ENCODE results near the gene CNTNAP5.

Gene CNTNAP5

DNA sequence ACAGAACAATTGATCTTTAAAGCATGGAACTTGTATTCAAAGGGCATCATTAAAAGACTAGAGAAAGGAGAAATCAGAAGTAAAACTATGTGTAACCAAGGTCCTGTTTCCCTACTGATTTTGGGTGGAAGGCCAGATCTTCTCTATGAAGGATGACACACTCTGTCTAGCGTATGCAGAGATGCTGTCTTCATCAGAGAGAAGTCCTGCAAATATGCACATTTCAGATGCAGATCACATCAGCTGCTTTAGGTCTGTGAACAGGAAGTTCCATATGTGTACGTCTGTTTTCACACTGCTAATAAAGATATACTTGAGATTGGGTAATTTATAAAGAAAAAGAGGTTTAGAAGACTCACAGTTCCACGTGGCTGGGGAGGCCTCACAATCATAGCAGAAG, 857.3 kb downstream of the CNTNAP5 start:
- DNase-seq (ENCODE audit: low read depth in 2 of 3, low spot score in 1 of 3) = no peak

DNA sequence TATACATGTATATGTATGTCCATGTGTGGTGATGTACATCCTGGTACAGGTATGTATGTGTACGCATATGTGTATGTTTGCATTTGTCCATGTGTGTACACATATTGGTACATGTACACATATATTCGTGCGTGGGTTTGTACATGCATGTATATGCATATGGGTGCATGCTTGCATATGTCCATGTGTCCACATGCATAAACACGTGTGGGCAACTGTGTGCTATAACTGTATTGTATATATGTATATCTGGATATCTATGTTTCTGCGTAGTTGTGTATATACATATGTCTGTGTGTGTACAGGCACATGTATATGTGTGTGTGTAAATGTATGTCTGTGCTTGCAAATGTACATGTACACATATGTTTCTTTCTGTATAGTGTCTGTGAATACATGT, 858.5 kb downstream of the CNTNAP5 start:
- DNase-seq (ENCODE audit: low read depth in 2 of 3, low spot score in 1 of 3) = no peak

DNA sequence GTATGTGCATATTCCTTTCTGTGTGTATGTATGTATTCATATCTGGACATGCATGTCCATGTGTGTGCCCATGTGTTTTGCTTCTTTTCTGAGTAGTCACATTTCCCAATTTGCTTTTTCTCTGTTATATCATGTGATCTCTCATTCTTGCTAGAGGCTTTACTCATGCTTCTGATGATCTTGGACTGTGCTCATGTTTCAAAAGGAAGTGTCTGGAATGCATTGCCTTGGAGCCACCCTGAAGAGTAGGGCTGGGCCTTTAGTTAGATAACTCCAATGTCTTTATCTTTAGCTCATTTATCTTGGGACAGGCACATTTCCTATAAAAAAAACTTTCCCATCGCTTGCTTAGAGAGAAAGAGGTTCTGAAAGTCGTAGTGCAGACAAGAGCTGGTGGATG, 859.2 kb downstream of the CNTNAP5 start:
- DNase-seq (ENCODE audit: low read depth in 2 of 3, low spot score in 1 of 3) = no peak

DNA sequence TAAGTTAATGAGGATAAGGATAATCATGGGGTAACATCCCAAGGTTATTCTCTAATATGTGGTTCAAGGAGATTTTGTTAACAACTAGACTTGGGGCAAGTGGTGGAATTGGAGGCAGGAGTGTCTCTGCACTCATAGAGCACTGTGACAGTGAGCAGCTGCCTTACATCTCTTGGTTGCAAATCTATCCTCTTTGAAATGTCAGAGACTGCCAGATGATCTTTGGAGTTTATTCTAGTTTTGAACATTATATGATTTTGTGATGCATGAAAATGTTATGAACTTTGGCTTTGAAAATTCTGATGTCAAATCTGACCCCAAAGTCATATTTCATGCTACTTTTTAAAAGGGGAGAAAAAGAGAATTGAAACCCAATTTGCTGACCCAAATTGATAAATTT, 861.1 kb downstream of the CNTNAP5 start:
- no peak for DNase-seq (ENCODE audit: low read depth in 2 of 3, low spot score in 1 of 3)

DNA sequence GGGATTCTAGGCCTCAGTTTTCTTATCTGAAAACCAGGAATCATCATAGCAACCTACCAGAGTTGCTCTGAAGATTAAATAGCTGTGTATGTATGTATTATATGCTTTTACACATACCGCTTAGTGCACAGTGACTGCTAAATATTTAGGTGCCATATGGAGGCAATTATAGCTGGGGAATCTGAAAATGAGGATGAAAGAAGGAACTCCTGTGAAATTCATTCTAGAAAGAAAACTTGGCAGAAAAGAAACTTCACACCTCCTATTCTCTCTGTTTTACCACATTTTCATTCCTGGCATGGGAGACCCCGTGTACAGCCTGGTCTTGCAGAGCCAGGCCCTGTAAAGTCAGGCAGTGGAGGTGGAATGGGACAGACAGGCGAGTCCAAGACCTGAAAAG, 862.4 kb downstream of the CNTNAP5 start:
- no peak for DNase-seq (ENCODE audit: low read depth in 2 of 3, low spot score in 1 of 3)

DNA sequence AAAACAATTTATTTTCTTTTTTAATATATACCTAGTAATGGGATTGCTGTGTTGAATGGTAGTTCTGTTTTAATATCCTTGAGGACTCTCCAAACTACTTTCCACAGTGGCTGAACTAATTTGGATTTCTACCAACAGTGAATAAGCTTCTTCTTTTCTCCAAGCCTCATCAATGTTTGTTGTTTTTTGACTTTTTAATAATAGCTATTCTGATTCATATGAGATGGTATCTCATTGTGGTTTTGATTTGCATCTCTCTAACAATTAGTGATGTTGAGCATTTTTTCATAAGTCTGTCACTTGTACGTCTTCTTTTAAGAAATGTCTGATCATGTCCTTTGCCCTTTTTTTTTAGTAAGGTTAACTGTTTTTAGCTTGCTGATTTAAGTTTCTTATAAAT, 863.3 kb downstream of the CNTNAP5 start:
- no peak for DNase-seq (ENCODE audit: low read depth in 2 of 3, low spot score in 1 of 3)

DNA sequence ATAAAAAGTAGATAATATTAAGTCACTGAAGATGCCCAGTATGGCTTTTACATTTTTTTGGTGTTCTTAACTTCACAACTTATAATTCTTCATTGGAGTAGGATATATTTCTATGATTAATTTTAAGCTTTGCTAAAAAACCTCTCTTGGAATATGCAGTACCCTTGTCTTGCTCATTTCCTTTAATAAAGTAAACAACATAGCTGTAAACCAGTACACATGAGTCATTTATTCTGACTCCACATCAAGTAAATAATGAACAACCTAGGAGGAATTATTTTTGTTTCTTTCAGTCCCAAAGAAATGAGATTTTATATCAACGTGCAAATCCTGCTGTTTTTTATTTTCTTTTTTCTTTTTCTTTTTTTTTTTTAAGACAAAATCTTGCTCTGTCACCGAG, 869.1 kb downstream of the CNTNAP5 start:
- DNase-seq (ENCODE audit: low read depth in 2 of 3, low spot score in 1 of 3) = no peak

DNA sequence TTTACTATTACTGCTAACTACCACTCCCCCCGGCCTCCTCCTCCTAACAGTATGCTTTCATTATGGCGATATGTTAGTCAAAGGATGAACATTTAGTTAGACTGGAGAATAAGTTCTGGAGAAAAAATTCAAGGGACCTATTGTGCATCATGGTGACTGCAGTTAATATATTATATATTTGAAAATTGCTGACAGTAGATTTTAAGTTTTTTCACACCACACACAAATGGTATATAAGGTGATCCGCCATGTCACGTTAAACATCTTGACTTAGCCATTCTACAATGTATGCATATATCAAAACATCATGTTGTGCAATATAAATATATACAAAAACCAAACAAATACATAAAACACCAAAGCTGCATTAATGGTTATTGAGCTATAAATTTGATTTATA, 873.7 kb downstream of the CNTNAP5 start:
- no peak for DNase-seq (ENCODE audit: low read depth in 2 of 3, low spot score in 1 of 3)

DNA sequence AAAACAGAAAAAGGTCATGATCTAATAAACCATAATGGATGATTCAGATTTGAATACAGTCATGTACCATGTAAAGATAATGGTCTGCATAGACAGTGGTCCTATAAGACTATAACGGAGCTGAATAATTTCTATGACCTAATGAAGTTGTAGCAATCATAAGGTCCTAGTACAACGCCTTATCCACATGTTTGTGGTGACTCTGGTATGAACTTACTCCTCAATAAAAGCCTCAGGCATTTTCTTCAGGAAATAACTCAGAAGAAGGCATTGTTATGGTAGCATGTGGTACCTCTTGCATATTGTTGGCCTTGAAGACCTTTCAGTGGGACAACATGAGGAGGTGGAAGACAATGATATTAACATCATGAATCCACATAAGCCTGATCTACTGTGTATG, 883.3 kb downstream of the CNTNAP5 start:
- DNase-seq (ENCODE audit: low read depth in 2 of 3, low spot score in 1 of 3) = no peak

DNA sequence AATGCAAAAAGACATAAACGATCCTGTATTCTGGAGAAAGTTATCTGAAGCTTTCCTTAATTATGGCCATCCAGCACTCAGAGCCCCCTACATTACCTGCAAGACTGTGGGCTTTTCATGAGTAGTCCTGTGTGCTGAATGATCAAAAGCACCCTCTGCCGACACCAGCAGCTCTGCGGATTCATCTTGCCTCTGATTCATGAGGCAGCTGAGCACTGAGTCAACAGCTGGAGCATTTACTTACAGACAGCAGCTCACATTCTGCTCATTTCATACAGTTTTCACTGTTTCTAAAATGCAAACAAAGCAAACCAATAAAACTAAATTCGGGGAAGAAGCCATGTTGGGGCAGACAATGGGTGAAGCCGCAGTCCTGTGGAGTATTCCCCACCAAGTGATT, 886.5 kb downstream of the CNTNAP5 start:
- DNase-seq (ENCODE audit: low read depth in 2 of 3, low spot score in 1 of 3) = no peak

DNA sequence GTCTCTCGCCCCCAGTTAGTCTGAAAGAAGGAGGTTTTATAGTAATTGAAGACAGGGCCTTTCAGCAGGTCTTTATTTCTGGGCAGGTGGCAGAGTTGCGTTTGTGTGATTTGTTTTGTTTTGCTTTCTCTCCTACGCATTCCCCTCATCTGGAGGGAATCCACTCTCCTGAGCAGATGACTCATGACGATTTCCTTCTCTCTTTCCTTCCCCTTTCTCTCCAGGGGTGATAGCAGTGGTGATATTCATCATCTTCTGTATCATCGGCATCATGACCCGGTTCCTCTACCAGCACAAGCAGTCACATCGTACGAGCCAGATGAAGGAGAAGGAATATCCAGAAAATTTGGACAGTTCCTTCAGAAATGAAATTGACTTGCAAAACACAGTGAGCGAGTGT, 888.8 kb downstream of the CNTNAP5 start:
- DNase-seq (ENCODE audit: low read depth in 2 of 3, low spot score in 1 of 3) = no peak

DNA sequence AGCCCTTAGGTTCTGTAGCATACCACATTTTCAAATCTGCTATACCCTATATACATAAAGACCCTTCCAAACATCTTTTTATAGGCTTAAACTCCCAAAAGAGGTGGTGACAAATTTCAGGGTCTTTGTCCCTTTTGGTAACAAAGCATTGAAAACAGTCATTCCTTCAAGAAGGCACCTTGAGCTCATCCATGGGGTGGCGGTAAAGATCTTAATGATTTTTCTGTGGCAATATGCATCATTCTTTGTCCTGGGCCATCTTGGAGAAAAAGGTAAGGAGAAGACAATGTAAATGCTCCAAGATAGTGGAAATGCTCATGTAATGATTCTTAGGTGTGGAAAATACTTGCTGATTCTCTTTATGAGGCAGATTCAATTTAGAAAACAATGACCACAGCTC, 890.5 kb downstream of the CNTNAP5 start:
- DNase-seq (ENCODE audit: low read depth in 2 of 3, low spot score in 1 of 3) = no peak

DNA sequence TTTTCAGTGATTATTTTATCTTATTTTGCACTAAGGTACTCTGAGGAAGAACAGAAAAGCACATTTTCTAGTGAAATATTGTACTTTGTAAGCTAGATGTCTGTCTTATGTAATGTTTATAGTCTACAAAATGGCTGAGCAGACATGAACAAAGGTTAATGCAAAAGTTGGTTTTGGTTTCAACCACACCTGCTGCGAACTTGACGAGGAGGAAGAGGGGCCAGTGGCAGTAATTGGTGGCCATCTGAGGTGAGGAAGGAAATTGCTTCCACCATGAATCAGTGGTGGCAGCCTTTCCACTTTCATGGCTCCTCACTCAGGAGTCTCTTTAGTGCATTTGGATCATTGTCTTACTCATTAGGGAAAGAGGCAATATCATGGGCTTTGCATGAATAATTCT, 894.2 kb downstream of the CNTNAP5 start:
- no peak for DNase-seq (ENCODE audit: low read depth in 2 of 3, low spot score in 1 of 3)

DNA sequence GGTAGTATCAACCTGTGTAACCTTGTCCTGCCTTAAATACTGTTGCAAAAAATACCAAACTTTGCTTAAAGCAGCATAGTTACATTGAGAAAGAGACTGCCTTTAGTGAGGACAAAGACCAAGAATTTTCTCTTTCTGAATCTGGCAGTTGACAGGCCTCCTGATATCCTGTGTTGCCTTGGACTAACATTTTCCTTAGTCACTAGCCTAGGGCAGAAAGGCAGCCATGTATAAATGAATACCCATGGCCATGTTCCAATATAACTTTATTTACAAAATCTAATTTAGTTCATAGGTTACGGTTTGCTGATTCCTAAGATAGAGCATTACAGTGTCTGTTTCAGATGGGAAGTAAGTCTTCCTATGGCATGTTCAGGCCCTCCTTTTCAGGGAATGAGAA, 895.4 kb downstream of the CNTNAP5 start:
- DNase-seq (ENCODE audit: low read depth in 2 of 3, low spot score in 1 of 3) = no peak

DNA sequence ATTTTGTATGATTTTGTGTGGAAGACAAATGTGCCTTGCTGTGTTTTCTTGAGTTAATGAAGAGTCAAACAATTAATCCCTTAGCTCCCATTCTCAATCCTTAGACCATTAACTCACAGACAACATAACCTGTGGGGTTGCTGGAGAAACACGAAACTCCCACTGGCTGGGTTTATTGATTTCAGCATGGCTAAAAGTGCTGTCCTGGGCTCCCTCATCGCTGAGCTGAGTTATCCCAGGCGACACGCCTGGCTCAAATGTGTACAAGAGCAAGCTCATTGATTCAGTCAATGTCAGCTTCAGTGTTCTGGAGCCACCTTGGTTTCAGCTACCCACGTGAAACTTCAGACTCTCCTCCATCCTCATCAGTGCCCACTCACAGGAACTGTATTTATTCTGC, 896.1 kb downstream of the CNTNAP5 start:
- DNase-seq (ENCODE audit: low read depth in 2 of 3, low spot score in 1 of 3) = no peak

DNA sequence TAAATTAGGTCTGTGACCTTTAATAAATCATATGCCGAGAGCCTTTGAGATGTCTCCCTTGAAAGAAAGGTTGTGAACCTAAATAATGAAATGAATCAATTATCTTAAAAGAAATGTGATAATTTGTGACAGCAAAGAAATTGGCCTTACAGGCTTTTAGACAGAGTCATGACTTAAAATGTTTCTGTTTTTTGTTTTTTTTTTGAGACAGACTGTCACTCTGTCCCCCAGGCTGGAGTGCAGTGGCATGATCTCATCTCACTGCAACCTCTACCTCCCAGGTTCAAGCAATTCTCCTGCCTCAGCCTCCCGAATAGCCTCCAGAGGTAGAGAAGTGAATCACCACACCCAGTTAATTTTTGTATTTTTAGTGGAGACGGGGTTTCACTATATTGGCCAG, 898.0 kb downstream of the CNTNAP5 start:
- no peak for DNase-seq (ENCODE audit: low read depth in 2 of 3, low spot score in 1 of 3)

DNA sequence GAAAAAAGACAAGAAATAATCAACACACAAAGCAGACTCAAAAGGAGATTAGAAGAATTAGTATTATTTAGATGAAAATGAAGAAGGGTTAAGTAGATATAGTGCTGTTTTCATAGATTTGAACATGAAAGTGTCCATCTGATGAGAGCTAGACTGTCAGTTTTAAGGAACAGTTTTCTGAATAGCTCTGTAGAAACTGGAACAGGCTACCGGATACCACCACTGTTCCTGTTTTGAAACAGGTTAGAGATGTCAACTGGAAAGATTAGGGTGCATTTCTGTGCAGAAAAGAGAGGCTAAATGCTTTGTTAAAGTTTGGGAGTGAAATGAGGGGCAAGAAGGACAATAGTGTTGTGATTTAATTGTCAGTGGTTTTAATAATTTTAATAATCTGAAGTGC, 908.8 kb downstream of the CNTNAP5 start:
- DNase-seq (ENCODE audit: low read depth in 2 of 3, low spot score in 1 of 3) = no peak

DNA sequence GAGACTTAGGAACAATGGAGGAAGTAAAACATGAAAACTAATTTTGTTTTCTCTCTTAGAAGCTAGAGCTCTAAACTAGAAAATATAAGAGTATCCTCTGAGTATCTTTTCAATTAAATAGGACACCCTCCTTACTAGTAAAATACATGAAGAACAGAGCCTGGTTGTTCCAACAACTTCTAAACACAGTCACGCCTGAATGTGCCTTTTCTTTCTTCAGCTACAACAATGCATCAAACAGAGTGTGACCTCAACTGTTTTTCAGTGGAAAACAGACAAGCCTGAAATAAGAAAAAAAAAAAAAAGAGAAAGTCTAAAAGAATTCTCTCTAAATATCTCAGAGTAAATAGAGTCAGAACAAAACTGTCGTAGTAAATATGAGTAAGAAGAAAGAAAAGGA, 928.8 kb downstream of the CNTNAP5 start:
- DNase-seq (ENCODE audit: low read depth in 2 of 3, low spot score in 1 of 3) = no peak

DNA sequence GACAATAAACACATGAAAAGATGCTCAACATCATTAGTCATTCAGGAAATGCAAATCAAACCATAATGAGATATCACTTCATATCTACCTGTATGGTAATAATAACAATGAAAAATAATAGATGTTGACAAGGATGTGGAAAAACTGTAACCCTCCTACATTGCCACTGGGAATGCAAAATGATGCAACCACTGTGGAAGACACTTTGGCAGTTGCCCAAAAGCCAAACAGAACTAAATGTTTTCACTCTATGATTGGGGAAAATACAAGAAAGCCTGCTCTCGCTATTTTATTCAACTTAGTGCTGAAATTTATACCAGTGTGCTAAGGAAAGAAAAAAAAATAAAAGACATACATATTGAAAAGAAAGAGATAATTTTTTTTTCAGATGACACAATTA, 934.5 kb downstream of the CNTNAP5 start:
- DNase-seq (ENCODE audit: low read depth in 2 of 3, low spot score in 1 of 3) = no peak

DNA sequence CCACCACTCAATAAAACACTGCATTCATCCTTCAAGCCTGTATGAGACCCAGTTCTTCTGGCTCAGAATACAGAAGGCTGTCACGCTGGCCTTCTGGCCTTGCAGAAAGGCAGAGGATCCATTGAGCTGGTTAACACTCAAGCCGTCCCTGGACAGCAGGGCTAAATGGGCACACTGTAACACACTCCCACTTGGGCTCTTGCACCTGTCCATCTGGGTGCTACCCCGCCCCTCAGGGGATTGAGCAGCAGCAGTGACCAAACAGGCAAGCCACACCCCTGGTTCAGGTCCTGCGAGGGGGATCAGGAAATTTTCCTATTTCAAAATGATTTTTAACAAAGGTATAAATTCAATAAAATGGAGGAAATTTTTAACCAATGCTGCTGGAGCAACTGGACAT, 936.0 kb downstream of the CNTNAP5 start:
- DNase-seq (ENCODE audit: low read depth in 2 of 3, low spot score in 1 of 3) = no peak
